Thyroid gland (tissue), 4 donors: ENCODE results near the gene SLC35G3. TPM values are rescaled to one million over a fixed set of nuclear protein-coding genes. Genes with fewer than 3 reads are reported as not detected.

ENCODE experiments used
- DNase-seq, 2 donors: peaks; one replicate each; pipeline ENCODE4 v3.0.0-alpha.2; 2019
- H3K27ac ChIP-seq, 3 donors: fragments of 200-600 bp; sonication (generic); 1 replicate in 2 of 3; 2 replicates in 1 of 3; pipeline ENCODE4 v1.5.1; 2016 to 2019; ENCODE audit warnings: mild to moderate bottlenecking in 1 of 3, moderate library complexity in 1 of 3
- H3K27me3 ChIP-seq: fragments of 200-600 bp; sonication (generic); one replicate; pipeline ENCODE4 v1.5.1; 2019
- H3K36me3 ChIP-seq, 2 donors: fragments of 200-600 bp; sonication (generic); one replicate each; pipeline ENCODE4 v1.5.1; 2016 to 2019
- H3K4me1 ChIP-seq, 2 donors: fragments of 200-600 bp; sonication (generic); one replicate each; pipeline ENCODE4 v1.5.1; 2017 to 2019
- H3K4me3 ChIP-seq, 3 donors: fragments of 200-600 bp; sonication (generic); replicated peaks in 1 of 3; 1 replicate in 2 of 3; 2 replicates in 1 of 3; pipeline ENCODE4 v1.5.1; 2016; ENCODE audit warnings: mild to moderate bottlenecking in 1 of 3
- H3K9me3 ChIP-seq: fragments of 200-600 bp; sonication (generic); one replicate; pipeline ENCODE4 v1.5.1; 2017
- POLR2A ChIP-seq, 2 donors: fragments of 450-650 bp; IDR thresholded peaks; one replicate each; pipeline ENCODE4 v1.6.1; 2017; ENCODE audit warnings: antibody characterized with exemption in 2 of 2, mild to moderate bottlenecking in 2 of 2, moderate library complexity in 1 of 2
- WGBS, 2 donors: methylation state at CpG; one replicate each; pipeline ENCODE4 v1.1.5; 2017; 5-methylcytosine and 5-hydroxymethylcytosine counted together
- intact Hi-C: fragments of 100-400 bp; cut with DNase I; formaldehyde crosslinking; loops from one replicate; pipeline ENCODE4 v1.15.1; 2023
- total RNA-seq, 4 donors: library from RNA; depleted of rRNA; stranded (reverse); fragments of >200 nt; gene quantifications; one replicate each; pipeline ENCODE4 v1.2.3, GENCODE V29; 2016
- TF ChIP-seq, protein P1 (sequence below), 6 experiments: fragments of 200-600 bp in 3 of 6; fragments of 450-650 bp in 3 of 6; sonication (generic) in 3 of 6; IDR thresholded peaks; one replicate each; pipeline ENCODE4 v1.5.1; 2016 to 2019; ENCODE audit warnings: antibody characterized with exemption in 6 of 6, mild to moderate bottlenecking in 2 of 6, inconsistent platforms in 1 of 6, moderate library complexity in 1 of 6

SLC35G3 gene
- total RNA-seq, 4 donors from 2014 or later, result not detected

DNA sequence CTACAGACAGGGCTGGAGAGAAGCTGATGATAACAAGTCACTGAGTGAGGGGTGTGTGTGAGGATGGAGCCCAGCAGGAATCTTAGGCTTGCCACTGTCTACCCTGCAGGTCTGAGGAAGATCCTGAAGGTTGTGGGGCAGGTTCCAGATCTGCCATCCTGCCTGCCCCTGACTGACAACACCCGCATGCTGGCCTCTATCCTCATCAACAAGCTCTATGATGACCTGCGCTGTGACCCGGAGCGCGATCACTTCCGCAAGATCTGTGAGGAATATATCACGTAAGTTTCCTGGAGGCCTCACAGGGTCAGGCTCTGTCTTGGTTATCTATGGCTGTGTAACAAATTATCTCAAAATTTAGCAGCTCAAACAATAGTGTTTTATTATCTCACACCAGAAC is 30.3 kb downstream of the SLC35G3 start:
- Histone ChIP-seq H3K36me3 (no peaks in the 10 kb centered on the region), H3K27me3 (no peaks in the 10 kb centered on the region), H3K4me3 (no peak overlapping the region), H3K27ac (no peak overlapping the region), H3K4me1 (no peaks in the 10 kb centered on the region), H3K9me3 (no peaks in the 10 kb centered on the region)
- intact Hi-C loops, result no loop called here
- TF ChIP-seq POLR2A (IDR thresholded peaks at IDR 0.05), result no peak
- TF ChIP-seq, protein P1, sequence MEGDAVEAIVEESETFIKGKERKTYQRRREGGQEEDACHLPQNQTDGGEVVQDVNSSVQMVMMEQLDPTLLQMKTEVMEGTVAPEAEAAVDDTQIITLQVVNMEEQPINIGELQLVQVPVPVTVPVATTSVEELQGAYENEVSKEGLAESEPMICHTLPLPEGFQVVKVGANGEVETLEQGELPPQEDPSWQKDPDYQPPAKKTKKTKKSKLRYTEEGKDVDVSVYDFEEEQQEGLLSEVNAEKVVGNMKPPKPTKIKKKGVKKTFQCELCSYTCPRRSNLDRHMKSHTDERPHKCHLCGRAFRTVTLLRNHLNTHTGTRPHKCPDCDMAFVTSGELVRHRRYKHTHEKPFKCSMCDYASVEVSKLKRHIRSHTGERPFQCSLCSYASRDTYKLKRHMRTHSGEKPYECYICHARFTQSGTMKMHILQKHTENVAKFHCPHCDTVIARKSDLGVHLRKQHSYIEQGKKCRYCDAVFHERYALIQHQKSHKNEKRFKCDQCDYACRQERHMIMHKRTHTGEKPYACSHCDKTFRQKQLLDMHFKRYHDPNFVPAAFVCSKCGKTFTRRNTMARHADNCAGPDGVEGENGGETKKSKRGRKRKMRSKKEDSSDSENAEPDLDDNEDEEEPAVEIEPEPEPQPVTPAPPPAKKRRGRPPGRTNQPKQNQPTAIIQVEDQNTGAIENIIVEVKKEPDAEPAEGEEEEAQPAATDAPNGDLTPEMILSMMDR (IDR thresholded peaks at IDR 0.05), result no peak
- WGBS, 2 donors, result 94 to 97% methylated on average over 7 of the region's 7 CpGs
- no peak for DNase-seq

GRCh38 chr17:35162755-35163154 is 31.4 kb downstream of the SLC35G3 start:
- intact Hi-C loops, result no loop called here
- TF ChIP-seq, protein P1 (IDR thresholded peaks at IDR 0.05), result no peak
- TF ChIP-seq POLR2A (IDR thresholded peaks at IDR 0.05), result no peak
- H3K36me3 ChIP-seq, result no peaks in the 10 kb centered on the region
- WGBS, 2 donors, result 81 to 86% methylated on average over 4 of the region's 4 CpGs
- no peaks in the 10 kb centered on the region for H3K27me3 ChIP-seq
- no peak overlapping the region for H3K27ac ChIP-seq
- no peak overlapping the region for H3K4me3 ChIP-seq
- no peaks in the 10 kb centered on the region for H3K4me1 ChIP-seq
- DNase-seq, result no peak
- no peaks in the 10 kb centered on the region for H3K9me3 ChIP-seq

DNA sequence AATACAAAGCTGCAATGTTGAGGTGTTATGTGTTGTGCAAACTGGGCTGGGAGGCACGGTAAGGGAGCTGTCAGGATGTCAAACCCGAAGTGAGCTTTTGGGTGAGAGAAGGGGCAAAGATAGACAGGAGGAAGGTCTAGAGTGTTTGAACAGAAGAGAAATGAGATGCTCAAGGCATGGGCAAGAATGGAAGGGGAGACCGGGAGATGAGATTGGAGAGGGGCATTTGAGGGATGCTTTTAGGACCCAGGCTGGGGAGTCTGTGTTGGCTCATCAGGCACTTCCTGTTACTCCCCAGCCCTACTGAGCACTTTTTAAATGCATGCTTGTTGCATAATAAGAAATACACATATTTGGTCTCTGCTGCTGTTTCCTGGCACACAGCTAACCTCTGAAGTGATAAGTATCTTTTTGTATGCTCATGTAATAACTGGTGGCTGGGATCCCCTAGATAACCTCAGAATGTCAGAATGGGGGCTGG is 32.9 kb downstream of the SLC35G3 start:
- Histone ChIP-seq H3K4me3 (no peak overlapping the region), H3K9me3 (no peaks in the 10 kb centered on the region), H3K36me3 (no peaks in the 10 kb centered on the region), H3K4me1 (no peaks in the 10 kb centered on the region), H3K27ac (no peak overlapping the region), H3K27me3 (no peaks in the 10 kb centered on the region)
- no peak for DNase-seq
- intact Hi-C loops, result no loop called here
- WGBS, 2 donors, result 75 to 81% methylated on average over 3 of the region's 3 CpGs
- TF ChIP-seq, protein P1 (IDR thresholded peaks at IDR 0.05), result no peak
- no peak for TF ChIP-seq POLR2A (IDR thresholded peaks at IDR 0.05)

DNA sequence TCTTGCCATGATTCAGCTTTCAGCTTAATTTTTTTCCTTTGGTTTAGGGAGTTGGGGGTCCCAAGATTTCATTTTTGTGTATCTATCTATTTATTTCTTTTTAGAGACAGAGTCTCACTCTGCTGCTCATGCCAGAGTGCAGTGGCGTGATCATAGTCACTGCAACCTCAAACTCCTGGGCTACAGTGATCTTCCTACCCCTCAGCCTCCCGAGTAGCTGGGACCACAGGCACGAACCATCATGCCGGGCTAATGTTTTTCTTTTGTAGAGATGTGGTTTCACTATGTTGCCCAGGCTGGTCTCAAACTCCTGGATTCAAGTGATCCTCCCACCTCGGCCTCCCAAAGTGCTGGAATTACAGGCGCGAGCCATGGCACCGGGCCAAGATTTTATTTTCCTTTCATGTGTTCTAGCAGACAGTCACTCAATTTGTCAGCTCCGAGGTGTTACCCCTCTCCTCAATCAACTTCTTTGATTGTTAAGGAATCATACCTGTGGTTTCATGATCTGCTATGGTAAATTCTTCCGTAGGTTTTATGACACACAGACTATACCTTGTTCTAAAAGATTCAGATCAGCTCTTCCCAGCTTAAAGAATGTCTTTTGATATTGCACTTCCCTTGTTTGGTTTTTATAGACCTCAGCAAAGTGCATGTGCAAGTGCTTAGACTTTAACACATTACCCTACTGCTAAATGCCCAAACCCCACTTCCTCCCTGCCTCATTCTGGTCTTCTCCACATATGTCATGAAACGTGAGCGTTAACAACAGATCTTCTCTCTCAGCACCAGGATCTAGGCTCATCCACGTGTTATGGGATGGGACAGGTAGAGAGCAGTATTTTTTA is 33.6 kb downstream of the SLC35G3 start:
- no peaks in the 10 kb centered on the region for H3K4me1 ChIP-seq
- H3K36me3 ChIP-seq, result no peaks in the 10 kb centered on the region
- 76 to 77% methylated on average over 13 of the region's 13 CpGs for WGBS, 2 donors
- TF ChIP-seq, protein P1 (IDR thresholded peaks at IDR 0.05), result no peak
- H3K4me3 ChIP-seq, result no peak overlapping the region
- intact Hi-C loops, result no loop called here
- H3K27ac ChIP-seq, result no peak overlapping the region
- DNase-seq, result no peak
- no peaks in the 10 kb centered on the region for H3K27me3 ChIP-seq
- no peaks in the 10 kb centered on the region for H3K9me3 ChIP-seq

DNA sequence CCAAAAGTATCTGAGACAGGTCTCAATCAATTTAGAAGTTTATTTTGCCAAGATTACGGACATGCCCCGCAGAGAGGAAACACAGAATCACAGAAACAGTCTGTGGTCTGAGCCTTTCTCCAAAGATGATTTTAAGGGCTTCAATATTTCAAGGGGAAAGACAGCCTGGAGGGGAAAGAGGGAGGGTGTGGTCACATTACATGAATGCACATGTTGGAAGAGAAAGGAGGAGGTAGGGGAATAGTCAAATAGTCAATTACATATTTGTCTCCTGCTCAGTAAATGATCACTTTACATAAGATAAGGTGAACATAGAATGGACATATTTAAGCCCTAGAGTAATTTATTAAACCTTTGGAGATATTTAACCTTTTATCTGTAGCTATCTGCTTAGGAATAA is 34.3 kb downstream of the SLC35G3 start:
- no peak for TF ChIP-seq POLR2A (IDR thresholded peaks at IDR 0.05)
- TF ChIP-seq, protein P1 (IDR thresholded peaks at IDR 0.05), result no peak
- H3K4me1 ChIP-seq, result no peaks in the 10 kb centered on the region
- no peaks in the 10 kb centered on the region for H3K27me3 ChIP-seq
- no peak for DNase-seq
- intact Hi-C loops, result no loop called here
- no peak overlapping the region for H3K4me3 ChIP-seq
- H3K27ac ChIP-seq, result no peak overlapping the region
- WGBS, 2 donors, result 81 to 87% methylated on average over 2 of the region's 2 CpGs
- no peaks in the 10 kb centered on the region for H3K36me3 ChIP-seq
- H3K9me3 ChIP-seq, result no peaks in the 10 kb centered on the region
